SH-SY5Y (cell line): ENCODE results near the gene JAKMIP3.

ENCODE experiments used
- GATA2 ChIP-seq: IDR thresholded peaks from 2 replicates; pipeline ENCODE4 v1.6.1; 2011; ENCODE audit warnings: mild to moderate bottlenecking, low read depth, low read length
- GATA3 ChIP-seq: IDR thresholded peaks from 2 replicates; pipeline ENCODE4 v1.6.1; 2011; ENCODE audit warnings: low read depth, mild to moderate bottlenecking, low read length, moderate library complexity

JAKMIP3 gene

GRCh38 chr10:132064771-132065437, 842 bp upstream of the JAKMIP3 start:
- no peak for TF ChIP-seq GATA2
- no peak for TF ChIP-seq GATA3

- TF ChIP-seq GATA2 = no peak
- TF ChIP-seq GATA3 = no peak
Measured at GRCh38 chr10:132066186-132066585, 440 bp downstream of the JAKMIP3 start.

- TF ChIP-seq GATA2 (no peak), GATA3 (no peak)
Measured at GRCh38 chr10:132066812-132067211, 1.1 kb downstream of the JAKMIP3 start.

- TF ChIP-seq GATA2 (no peak), GATA3 (no peak)
Measured at GRCh38 chr10:132068431-132069121, 2.8 kb downstream of the JAKMIP3 start.

GRCh38 chr10:132069122-132069848, 3.5 kb downstream of the JAKMIP3 start:
- no peak for TF ChIP-seq GATA3
- TF ChIP-seq GATA2 = no peak

GRCh38 chr10:132069849-132070182, 4.1 kb downstream of the JAKMIP3 start:
- TF ChIP-seq GATA2 (no peak), GATA3 (no peak)

GRCh38 chr10:132070724-132071123, 5.0 kb downstream of the JAKMIP3 start:
- TF ChIP-seq GATA3 = no peak
- no peak for TF ChIP-seq GATA2

GRCh38 chr10:132071667-132072066, 5.9 kb downstream of the JAKMIP3 start:
- TF ChIP-seq GATA2 (no peak), GATA3 (no peak)

- TF ChIP-seq GATA2 (no peak), GATA3 (no peak)
Measured at GRCh38 chr10:132075909-132076577, 10.3 kb downstream of the JAKMIP3 start.

- TF ChIP-seq GATA3 = no peak
- no peak for TF ChIP-seq GATA2
Measured at GRCh38 chr10:132076578-132077081, 10.9 kb downstream of the JAKMIP3 start.

GRCh38 chr10:132077091-132077490, 11.3 kb downstream of the JAKMIP3 start:
- TF ChIP-seq GATA2 = no peak
- no peak for TF ChIP-seq GATA3

- TF ChIP-seq GATA2 (no peak), GATA3 (no peak)
Measured at GRCh38 chr10:132078746-132079345, 13.1 kb downstream of the JAKMIP3 start.

GRCh38 chr10:132094581-132095234, 29.0 kb downstream of the JAKMIP3 start:
- TF ChIP-seq GATA3 = no peak
- no peak for TF ChIP-seq GATA2

- TF ChIP-seq GATA2 (no peak), GATA3 (no peak)
Measured at GRCh38 chr10:132095403-132096113, 29.8 kb downstream of the JAKMIP3 start.

GRCh38 chr10:132096223-132096622, 30.5 kb downstream of the JAKMIP3 start:
- TF ChIP-seq GATA3 (no peak), GATA2 (no peak)
